ENCODE measurements around the gene ICE2.
A peak's percentile ranks its signal among the peaks of the same experiment; 100 is the strongest.
"Not testable (repeated sequence)": the region's sequence is repeated elsewhere in the genome, so short reads cannot be mapped to it uniquely, and the experiment has no call there.

Gene ICE2

DNA sequence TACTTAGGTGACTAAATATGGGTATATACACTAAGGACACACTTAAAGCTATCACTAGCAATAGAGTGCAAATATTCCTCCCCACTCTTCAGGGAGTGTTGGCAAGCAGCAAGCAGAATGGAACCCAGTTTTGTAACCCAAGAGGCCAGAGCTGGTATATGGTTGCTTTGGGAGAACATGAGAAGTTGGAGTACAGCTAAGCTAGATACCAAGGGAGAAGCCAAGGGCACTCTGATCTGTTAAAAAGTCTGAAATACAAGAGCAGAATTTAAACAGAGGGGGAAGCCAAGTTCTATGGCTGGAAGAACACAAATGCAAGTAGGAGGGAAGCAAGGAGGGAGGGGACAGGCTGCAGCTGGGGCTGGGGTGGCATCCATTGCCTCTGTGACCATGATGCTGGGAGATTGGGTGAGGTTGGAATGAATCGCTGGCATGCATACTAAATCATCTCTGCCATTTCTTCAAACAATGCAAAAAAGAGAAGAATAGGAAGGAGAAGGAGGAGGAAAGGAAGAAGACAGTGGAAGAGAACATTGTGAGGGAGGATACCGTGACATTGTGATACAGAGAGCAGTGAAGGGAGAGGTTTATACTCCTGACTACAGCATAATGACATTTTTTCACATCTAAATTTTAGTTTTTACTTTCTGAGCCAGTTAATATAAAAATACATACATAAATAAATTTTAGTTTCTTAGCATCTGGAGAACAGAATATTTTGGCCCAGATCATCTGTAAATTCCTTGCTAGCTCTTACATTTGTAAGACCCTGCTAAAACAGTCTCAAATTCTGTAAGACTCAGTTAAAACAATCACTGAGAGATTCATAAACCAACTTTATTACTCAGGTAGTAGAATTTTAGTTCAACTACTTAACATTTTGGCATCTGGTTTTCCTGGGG, 72.2 kb downstream of the ICE2 start:
- DNase-seq (ENCODE audit: low read depth in 2 of 2), result no peak

DNA sequence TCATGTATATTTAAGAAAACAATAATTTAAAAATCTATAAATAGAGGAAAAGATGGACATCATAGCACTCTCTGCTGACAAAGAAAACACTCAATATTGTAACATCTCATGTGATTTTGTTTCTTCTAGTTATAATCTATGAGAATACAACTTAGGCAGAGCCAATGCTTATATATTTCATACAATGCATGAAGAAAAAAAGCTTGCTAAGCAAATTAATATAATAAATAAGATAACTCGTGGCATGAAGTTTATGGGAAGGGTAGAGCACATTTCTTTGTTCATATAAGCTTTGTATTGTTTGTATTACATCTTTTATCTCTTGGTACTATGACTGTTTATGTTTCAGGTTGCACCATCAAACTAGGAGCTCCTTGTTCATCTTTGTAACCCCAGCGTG, 73.5 kb downstream of the ICE2 start:
- no peak for DNase-seq (ENCODE audit: low read depth in 2 of 2)

DNA sequence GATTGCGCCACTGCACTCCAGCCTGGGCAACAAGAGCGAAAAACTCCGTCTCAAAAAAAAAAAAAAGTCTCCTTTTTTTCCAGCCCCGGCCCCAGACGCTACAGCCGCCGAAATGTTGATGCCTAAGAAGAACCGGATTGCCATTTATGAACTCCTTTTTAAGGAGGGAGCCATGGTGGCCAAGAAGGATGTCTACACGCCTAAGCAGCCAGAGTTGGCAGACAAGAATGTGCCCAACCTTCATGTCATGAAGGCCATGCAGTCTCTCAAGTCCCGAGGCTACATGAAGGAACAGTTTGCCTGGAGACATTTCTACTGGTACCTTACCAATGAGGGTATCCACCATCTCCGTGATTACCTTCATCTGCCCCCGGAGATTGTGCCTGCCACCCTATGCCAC, 74.6 kb downstream of the ICE2 start:
- DNase-seq (ENCODE audit: low read depth in 2 of 2), result not testable (repeated sequence)

DNA sequence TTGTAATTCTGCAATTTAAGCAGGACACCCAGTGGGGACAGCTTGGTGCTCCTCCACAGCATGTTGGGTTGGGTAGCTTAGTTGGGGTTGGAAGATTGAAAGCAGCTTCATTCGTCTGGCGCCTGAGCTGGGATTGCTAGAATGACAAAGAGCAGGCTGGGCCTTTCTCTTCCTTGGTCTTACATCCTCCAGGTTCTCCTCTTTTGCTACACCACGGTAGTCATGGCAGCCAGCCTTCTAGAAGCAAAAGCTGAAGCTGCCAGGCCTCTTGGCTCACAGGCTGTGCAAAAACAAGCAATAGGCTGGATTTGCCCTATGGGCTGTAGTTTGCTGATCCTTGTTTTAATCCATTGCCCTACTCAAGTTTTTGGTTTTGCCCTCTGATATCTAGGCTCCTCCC, 78.0 kb downstream of the ICE2 start:
- no peak for DNase-seq (ENCODE audit: low read depth in 2 of 2)

DNA sequence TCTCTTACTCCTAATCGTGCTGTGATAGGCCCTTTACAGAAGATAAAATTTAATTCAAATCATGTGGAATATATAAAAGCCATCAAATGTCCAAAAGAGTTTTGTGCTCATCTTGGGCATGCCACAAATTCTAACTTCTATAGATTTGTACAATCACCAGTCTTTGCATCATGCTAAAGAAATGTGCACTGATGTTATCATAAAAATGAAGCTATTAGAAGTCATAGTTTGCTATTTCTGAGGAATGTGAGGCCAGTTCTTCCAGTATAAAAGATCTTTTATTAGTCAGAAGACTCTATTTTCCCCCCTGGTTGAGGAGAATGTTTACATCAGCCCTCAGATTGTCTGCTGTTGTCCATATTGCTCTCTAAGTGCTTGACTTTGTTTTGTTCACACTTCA, 79.0 kb downstream of the ICE2 start:
- DNase-seq (ENCODE audit: low read depth in 2 of 2), result no peak

DNA sequence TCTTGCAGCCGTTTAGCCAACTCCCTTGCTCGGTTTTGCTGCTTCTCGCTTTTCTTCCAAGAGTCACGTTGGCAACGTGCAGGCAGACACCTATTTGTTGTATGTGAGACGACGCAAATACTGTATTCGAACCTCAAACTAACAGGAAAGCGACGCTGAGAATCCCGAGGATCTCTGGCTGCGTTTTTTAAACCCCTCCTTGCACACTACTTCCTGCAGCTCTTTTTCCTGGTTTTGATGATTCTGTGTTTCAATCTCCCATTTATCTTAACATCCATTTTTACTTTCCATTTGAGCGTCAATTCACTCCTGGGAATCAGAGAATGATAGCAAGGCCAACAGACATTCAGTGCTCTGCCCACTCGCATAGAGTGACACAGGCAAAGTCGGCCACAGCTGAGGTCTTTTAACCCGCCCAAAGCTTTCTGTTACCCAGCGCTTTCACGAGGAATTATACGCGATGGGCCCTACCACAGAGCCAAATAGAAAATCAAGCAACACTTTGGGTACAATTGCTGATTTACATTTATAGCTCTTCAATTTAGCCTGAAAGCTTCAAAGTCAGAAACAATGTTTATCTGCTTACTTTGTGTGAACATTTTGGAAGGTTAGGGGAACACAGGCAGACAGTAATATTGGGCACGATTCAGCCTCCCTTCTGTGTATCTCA, 79.6 kb downstream of the ICE2 start:
- no peak for DNase-seq (ENCODE audit: low read depth in 2 of 2)

DNA sequence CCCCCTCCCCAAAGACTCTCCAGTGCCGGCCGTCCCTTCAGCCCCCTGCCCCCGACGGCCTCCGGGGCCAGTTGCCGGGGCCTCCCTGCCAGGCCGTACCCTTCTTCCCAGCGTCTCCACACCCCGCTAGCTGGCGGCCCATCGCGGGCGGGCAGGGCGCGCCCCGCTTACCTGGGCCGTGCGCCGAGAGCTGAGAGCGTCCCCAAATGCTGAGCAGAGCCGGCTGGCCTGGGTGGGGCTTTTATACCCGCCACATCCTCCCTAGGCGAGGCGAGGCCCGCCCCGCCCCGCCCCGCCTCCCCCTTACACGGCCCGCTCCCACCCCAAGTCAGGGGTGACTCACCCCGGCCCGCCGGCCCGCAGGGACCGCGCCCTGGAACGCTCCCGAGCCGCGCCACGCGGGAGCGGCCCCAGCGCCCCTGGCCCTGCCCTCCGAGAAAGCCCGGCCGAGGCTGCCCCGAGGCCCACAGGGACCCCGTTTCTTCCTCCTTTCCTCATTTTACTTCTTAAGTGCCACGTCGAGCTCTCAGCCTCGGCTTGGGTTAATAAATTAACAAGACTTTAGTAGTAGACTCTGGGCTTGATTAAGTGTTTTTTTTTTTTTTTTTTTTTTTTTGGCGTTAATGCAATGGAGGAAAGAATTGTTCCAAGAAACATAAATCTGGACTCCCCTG, 81.0 kb downstream of the ICE2 start, which contains the start of gene ANXA2:
TSS of gene ANXA2 (minus strand) at position 215 of the 674 bp plus-strand sequence. CDS start 11,911 bp downstream, outside the sequence.
- DNase-seq (ENCODE audit: low read depth in 2 of 2), result peak; percentile 61 to 78

DNA sequence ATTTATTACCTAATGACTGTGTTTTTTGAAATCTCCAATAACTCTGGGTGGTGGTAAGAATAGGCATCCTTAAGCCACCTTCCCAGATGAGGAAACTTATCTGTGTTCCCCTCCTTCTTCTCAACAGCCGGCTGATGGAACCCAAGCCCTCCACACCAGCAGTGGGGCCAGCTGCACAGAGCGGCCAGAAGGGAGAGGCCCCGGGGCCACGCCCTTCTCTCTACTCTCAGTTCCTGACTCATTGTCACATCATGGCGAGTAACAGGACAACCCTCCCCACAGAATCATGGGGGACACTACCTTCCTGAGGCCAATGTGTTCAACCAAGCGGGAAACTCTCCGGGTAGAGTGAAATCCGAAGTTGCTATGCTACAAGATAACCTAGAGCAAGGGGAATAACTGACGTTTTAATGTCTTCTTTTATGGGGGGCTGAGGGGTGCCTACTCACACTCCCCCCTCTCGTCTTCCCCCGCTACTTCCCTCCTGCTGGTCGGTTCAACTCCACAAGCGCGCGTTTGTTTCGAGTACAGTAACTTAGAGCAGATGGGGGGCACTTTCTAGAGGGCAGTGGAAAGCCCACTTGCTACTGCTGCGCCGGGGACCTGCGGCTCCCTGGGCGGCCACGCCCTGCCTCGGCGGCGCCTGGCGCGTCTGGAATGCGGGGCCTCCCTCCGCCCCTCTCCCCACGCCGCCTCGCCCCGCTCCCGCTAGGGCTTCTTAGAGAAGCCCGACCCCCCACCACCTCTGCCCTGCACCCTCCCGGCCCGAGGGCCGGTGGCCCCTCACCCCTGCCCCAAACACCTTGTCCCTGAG, 81.8 kb downstream of the ICE2 start:
- DNase-seq (ENCODE audit: low read depth in 2 of 2), result no peak

DNA sequence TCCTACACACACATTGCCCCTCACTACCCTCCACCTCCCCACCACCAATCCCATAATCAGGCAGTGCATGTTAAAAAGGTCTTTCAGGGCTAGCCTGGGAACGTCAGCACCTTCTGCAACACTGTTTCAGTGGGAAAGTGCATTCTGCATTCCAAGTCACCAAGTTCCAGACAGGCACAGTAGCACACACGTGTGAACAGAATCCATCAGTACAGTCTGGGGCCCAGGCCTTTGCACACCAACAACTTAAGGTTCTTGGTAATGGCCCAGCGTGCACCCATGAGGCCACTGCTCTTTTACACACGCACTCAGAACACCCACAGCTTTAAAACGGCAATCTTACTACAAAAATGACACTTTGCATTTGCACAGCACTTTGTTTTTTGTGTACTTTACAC, 82.4 kb downstream of the ICE2 start:
- no peak for DNase-seq (ENCODE audit: low read depth in 2 of 2)

DNA sequence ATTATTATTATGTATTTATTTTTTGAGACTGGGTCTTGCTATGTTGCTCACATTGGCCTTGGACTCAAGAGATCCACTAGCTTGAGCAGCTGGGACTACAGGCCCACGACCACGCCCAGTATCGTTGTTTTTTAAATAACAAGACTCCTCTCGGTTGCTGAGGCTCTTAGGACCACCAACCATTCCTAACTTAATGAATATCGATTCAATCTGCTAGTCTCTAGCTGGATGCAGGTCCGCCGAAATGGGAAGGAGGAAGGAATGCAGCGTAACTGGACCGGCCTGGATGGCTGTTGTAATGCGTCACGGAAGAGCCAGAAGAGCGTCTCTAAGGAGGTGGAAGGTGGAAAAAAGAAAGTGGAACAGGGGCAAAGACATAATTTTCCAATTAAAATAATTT, 82.8 kb downstream of the ICE2 start:
- DNase-seq (ENCODE audit: low read depth in 2 of 2), result no peak

DNA sequence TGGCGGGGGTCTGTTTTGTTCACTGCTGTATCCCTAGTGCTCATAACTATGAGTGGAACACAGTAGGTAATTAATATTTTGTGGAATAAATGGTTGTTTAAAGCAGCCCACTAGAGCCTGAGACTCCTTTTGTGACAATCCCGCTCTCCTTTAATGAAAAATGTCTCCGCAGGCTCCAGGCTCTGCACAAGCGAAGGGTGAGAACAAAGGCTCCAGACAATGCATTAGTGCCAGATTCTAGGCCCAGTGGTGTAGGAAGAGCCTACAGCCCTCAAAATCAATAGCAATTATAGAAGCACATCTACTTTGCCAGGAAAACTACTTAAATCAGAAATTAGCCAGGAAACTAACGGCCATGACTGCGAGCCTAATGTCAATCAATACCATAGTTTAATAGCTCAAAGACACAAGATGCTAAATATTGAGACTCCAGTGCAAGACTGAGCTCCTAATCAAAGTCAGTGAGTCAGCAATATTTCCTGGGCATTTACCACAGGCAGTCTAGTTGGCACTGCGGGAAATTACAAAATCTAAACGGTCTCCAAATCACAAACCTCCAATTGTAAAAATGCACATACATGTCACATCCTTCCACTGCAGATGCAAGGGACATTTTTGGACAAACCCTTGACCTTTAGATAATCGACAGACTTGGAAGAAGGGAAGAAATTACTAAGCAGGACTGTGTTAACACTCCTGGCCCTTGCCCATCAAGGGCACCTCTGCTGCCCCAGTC, 83.5 kb downstream of the ICE2 start:
- no peak for DNase-seq (ENCODE audit: low read depth in 2 of 2)

DNA sequence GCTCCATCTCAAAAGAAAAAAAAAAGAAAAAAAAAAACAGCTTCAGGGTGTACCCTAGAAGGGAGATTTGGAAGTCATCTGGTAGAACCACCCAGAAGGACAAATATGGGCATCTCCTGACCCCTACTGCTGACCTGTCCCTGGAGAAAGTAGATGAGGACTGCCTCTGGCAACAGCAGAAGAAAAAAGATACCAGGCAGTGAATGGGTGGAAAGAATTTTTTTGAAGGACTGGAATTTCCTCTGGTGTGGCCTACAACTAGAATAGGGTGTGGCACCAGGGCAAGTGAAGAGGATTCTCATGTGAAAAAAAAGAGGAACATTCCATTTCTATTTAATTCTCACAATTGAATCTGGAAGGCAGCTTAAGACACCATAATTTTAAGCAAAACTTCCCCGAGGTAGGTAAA, 84.2 kb downstream of the ICE2 start:
- DNase-seq (ENCODE audit: low read depth in 2 of 2), result no peak

DNA sequence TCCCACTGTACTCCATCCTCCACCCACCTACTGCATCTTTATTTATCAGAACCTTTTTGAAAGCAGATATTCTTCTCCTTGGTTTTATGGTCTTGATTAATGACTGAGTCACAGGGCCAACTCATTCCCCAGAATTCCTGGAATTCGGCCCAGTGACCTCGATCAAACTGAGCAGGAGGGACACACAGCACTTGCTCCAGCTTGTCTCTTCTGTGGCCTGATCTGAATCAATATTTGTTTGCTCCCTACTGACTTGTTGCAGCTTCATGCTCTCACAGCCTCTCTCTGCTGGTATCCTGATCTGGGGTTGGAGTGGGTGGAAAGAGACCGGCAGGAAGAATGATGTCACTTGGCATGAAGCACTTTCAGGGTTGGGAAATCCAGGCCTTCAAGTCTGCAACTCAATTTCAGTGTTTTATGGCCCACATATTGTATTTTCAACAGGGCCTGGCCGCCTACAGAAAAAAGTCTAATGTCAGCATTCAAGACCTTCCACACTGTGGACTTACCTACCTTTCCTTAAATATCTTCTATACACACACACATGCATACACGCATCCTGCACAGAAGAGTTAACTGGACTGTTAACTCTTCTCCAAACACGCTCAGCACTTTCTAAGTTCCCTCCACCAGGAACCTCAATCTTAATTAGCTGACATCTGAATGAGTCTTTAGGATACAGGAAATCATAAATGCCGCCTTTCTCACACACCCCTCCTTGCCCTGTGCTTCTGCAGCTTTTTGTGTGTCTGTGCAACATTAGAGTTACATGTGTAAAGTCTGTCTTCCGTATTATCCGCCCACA, 85.8 kb downstream of the ICE2 start:
- no peak for DNase-seq (ENCODE audit: low read depth in 2 of 2)

DNA sequence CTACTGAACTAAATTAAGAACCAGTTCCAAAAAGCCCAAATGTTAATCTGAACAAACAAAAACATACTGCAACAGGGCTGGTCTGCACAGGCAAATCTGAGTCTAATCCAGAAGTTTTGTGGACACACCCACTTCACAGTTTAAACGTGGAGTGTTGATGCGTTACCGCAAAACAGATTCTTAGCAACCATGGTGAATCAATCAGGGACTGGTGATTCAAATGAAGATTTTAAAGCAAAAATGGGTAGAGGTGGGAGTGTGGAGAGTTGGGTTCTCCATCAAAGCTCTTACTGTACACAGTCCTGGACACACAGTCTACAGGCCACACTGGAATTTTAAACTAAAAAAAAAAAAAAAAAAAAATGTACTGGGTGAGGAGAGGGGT, 86.3 kb downstream of the ICE2 start:
- no peak for DNase-seq (ENCODE audit: low read depth in 2 of 2)

DNA sequence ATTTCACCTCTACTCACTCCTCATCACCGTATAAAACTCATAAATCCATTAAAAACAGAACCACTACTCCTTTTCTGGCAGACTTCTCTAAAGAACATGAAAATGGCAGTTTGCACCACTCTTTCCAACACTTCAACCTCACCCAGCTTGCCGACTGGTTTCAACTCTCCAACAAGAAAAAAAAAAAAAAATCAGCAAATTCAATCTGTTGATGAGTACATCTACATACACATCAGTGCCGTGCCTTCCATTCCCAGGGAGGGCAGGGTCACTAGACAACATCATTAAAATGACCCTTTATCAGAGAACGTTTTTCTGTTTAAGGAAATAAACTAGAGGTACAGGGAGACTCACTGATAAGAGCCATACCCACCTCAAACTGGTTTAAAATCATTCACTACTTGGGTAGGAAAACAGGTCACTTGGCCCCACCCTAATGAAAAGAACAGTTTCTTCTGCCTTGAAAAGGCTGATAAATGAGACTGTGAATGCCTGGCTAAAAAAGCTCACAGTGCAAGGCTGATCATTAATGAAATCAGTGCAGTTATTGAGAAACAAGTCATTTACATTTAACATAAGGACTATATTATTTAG, 87.1 kb downstream of the ICE2 start:
- DNase-seq (ENCODE audit: low read depth in 2 of 2), result no peak

DNA sequence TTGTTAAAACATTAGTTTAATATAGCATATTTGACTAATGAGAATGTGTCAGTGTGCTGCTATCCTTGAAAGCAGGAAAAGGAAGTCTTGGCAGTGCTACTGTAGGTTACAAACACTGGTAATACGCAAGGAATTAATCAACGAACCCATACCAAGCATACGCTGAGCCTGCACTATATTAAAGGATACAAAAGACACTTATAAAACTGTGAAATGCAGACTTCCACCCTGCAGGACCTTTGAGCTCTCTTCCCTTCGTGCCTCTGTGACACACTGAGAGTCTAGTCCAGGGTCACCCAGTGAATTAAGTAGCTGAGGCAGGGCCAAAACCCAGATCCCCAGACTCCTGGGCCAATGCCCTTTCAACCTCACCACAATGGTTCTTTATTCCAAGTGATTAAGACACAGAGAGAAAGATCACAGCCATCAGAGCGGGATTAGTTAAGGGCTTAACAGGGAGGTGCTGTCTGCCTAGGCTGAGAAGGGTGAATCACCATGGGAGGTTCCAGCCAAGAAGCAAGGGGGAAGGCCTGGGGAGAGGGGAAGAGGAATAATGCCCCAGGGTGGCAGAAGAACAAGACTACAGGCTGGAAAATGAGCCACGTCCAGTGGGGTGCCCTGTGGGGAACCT, 88.0 kb downstream of the ICE2 start:
- DNase-seq (ENCODE audit: low read depth in 2 of 2), result no peak

DNA sequence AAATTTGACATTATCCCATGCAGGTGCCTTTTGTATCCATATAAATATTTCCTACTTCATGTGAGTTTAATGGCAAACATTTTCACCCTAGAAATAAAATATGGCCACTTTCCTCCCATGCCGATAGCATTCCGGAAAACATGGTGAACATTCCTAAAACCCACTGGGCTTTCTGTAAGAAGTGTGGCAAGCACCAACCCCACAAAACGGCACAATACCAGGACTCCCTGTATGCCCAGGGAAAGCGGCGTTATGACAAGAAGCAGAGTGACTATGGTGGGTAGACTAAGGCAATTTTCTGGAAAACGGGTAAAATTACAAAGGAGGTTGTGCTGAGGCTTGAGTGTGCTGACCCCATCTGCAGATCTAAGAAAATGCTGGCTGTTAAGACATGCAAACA, 88.7 kb downstream of the ICE2 start:
- DNase-seq (ENCODE audit: low read depth in 2 of 2), result no peak

DNA sequence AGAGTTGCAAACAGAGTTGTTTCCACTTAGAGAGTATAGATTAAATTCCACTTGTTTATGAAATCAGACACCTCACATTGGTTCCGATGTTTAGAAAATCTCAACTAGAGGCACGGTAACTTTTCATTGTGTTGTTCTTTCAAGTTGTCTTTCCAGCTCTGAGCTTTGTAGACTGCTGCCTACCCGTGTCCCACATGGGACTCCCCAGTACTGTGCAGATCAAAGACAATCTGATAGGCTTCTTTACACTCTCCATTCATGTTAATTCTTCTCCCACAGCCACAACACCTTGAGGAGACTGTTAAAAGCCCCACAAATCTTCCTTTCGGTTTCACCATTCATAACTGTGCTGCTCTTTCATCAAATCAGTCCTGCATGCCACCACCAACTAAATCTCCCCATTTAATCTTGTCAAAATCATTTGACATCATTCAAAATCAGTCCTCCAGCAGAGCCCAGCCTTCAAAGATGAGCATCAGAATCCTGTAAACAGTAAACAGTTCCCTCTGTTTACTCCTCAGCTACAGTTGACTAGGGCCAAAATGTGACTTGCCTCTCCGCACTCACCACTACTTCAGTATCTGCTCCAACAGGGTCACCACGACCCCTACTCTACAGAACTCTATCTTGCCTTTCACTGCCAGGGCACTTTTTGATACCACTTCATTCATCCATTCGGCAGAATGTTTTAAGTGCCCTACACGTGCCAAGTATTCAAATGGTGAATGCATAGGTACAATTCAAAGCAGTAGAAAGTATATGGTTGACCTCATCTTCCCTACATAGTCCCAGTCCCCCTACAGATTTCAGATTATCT, 89.5 kb downstream of the ICE2 start:
- DNase-seq (ENCODE audit: low read depth in 2 of 2), result no peak

Data from stimulated activated CD4-positive, alpha-beta T cell treated with anti-CD3 and anti-CD28 coated beads, Interleukin-1b, Interleukin-23, amount 100 ng/mL, for 1 hour (primary cell).